Measurements from ENCODE around the gene DNAJC15.

GRCh38 chr13:43145534-43146196 is 122.3 kb downstream of the DNAJC15 start:
- no peak for TF ChIP-seq CTCF (conservative IDR thresholded peaks at IDR 0.05; ENCODE audit: low read depth, low read length)
- TF ChIP-seq EZH2phosphoT487 (IDR thresholded peaks at IDR 0.05; ENCODE audit: borderline replicate concordance, low read length): no peak
- TF ChIP-seq EZH2 (IDR thresholded peaks at IDR 0.05; ENCODE audit: low read length, unreplicated experiment): no peak
